Medulla oblongata (tissue), 1 donor: ENCODE measurements around the gene PFDN4.

Experiments
- DNase-seq: peaks from one replicate; pipeline ENCODE4 v3.0.0-alpha.2; 2015; ENCODE audit errors: extremely low spot score

Gene PFDN4

DNA sequence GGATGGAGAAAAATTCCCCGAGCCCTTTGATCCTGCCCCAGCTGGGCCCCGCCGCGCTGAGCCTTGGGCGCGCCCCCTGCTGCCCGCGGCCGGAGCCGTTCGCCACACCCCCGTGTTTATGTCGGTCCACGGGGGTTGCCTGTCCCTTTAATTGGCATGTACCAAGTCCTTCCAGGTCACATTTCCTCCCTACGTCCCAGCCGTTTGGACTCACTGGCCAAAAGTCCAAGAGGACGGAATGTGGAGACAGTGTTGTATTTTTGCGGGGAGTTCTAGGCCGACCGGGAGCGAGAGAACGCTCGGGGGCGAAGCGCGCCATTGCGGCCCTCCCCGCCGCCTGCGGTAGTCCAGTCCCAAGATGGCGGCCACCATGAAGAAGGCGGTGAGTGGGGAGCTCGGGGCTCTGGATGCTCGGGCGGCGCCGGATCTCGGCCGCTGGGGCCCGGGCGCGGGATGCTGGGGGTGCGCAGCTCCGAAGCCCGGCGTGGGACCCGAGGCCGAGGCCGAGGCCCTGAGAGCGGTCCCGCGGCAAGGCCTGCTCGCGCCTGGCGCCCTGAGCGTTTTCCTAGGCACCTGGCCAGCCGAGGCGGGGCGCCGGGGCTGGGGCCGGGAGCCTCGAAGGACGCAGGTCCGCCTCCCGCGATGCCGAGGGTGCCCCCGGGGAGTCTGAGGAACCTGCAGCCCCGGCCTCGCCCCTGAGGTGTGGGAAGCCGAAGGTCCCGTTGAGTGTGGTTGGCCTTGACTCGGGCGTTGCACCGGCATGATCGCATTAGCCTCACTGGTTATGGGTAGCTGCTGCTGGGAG, at the start of gene PFDN4:
PFDN4 (plus strand) TSS at position 345 of the 805 bp plus-strand sequence; CDS start at position 359, 14 bp downstream.
- DNase-seq = peak; percentile 85

GRCh38 chr20:54158226-54158625, 49.7 kb upstream of the PFDN4 start:
- no peak for DNase-seq

GRCh38 chr20:54158856-54159418, 49.0 kb upstream of the PFDN4 start:
- no peak for DNase-seq

DNA sequence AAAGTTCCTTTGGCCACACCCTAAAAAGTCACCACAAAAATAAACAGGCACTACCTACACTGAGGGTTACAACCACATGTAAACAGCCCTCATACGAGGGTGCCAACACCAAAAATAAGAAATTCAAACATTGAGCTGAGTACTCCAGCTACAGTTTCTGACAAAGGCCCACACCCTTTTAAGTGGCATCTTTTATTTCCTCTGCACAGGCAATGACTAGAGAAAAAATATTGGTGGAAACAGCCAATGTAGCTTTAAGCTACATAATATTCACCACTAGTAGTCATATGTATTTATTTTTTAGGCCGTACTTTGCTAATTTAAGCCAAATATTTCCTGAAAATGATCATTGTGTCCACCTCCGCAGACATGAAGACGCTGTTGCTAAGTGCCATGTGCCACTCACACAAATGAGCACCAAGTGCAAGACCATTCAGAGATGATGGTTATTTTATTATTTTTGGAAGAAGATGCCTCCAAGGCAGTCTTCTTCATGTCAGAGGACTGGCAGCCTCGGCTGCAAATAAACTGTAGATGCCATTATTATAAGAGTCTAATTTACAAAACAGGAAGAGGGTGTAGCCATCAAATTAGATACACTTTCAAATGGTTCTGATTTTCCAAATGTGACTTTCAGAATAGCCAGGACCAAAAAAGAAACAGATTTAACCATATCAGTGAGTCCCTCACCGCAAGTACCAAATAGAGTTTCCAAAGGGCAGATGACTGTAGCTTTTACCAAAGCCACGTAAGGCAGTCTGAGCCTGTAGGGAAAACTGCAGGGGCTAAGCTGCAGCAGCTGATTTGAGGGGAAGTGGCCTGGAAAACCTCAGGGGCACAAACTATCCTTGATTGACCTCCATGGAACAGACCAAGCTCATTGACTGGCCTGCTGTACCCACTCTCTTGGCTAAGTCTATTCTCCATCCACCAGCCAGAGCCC, 47.6 kb upstream of the PFDN4 start:
- no peak for DNase-seq

GRCh38 chr20:54161008-54161820, 46.7 kb upstream of the PFDN4 start:
- no peak for DNase-seq

GRCh38 chr20:54161821-54162149, 46.1 kb upstream of the PFDN4 start:
- DNase-seq = no peak

DNA sequence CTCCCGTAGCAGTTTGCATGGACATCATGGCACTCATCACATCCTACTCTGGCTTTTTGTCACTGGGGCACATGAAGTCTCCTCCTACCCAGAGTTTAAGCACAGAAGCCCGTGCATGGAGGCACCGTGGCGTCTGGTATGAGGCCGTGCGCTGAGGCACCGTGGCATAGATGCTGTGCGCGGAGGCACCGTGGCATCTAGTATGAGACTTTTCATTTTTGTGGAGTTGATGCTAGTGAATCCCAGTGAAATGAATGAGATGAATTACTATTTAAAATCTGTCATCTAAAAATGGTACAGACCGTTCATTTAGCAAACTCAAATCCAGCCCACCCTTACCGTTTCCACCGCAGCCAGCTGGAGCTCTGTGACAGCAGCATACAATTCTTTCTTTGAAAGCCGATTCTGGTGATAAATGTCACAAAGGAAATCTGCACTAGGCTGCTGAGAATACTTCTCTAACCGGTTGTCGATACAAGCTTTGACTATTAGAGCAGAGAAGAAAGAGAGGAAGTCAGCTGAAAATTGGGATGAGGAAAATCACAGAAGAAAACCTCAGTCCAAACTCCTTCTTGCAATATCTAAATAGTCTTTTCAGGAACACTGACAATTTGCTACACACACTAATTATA, 45.4 kb upstream of the PFDN4 start:
- DNase-seq = peak; percentile 4

DNA sequence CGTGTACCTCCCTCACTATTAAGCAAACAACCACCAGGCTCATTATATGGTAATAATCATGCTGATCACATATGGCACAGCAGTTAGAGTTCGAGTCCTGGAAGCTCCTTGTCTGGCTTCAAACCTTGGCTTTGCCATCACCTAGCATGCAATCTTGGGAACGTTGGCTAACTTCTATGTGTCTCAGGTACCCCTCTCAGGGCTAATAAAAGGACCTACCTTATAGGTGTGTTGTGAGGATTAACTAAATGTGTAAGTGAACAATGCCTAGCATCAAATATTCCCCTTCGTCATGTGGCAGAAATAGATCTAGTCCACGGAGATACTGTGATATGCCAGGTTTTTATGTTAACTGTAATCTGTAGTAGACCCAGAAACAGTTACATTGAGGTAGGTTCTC, 44.5 kb upstream of the PFDN4 start:
- DNase-seq = no peak

DNA sequence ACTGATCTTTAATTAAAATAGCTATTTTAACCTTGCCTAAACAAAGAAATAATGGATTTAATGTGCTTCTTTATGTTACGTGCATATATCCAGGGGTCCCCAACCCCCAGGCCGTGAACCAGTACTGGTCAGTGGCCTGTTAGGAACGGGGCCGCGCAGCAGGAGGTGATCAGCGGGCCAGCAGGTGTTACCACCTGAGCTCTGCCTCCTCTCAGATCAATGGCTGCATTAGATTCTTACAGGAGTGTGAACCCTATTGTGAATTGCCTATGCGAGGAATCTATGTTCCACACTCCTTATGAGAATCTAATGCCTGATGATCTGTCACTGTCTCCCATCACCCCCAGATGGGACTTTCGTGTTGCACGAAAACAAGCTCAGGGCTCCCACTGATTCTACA, 42.9 kb upstream of the PFDN4 start:
- no peak for DNase-seq

DNA sequence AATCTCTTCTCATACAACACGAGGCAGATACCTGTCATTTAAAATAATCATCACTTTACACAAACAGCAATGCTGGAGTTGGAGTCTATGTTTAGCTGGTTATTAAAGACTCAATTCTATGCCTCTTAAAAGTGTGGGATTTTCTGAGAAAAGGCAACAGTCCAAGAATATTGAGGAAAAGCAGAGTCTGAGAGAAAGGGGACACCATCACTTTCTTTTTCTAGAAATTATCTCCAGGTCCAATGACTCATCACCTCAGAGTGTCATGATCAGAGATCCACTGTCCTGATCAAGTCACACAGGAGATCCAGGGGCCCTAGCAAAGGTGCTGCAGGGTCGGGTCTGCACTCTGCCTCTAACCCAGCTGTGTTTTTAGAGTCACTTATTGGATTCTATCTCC, 42.1 kb upstream of the PFDN4 start:
- no peak for DNase-seq

- no peak for DNase-seq
Observed at GRCh38 chr20:54166987-54167662, 40.8 kb upstream of the PFDN4 start.

DNA sequence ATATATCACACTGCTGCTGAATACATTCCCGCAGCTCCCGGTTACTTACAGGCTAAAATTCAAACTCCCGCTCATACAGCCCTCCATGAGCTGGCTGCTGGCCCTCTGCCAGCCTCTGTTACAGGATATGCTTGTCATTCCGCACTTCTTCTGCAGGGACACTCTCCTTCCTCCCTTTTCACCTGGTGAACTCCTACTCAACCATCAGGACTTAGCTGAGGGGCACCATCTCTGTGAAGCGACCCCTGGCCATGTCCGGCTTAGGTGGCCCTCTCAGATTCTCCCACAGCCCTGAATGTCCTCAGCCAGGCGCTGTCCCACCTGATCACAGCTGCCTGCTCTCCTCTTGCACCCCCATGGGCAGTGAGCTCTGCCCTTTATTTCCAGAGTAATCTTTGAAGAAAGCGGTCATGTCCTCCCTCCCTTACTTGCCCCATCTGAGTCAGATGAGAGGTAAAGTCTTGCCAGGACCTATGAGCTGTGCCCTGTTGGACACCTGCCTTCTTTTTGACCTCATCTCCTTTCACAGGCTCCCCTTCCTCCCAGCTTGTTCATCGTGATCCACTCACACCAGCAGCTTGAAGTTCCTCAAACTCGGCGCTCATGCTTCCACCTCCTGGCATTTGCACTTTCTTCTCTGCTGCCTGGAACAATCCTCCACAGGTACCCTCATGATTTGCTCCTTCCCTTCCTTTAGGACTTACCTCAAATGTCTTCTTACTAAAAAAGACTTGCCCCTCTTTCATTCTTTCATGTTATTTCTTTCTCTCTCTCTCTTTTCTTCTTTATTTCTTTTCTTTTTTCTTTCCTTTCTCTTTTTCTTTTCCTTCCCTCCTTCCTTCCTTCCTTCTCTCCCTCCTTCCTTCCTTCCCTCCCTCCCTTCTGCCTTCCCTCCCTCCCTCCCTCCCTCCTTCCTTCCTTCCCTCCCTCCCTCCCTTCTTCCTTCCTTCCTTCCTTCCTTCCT, 39.7 kb upstream of the PFDN4 start:
- DNase-seq = no peak

DNA sequence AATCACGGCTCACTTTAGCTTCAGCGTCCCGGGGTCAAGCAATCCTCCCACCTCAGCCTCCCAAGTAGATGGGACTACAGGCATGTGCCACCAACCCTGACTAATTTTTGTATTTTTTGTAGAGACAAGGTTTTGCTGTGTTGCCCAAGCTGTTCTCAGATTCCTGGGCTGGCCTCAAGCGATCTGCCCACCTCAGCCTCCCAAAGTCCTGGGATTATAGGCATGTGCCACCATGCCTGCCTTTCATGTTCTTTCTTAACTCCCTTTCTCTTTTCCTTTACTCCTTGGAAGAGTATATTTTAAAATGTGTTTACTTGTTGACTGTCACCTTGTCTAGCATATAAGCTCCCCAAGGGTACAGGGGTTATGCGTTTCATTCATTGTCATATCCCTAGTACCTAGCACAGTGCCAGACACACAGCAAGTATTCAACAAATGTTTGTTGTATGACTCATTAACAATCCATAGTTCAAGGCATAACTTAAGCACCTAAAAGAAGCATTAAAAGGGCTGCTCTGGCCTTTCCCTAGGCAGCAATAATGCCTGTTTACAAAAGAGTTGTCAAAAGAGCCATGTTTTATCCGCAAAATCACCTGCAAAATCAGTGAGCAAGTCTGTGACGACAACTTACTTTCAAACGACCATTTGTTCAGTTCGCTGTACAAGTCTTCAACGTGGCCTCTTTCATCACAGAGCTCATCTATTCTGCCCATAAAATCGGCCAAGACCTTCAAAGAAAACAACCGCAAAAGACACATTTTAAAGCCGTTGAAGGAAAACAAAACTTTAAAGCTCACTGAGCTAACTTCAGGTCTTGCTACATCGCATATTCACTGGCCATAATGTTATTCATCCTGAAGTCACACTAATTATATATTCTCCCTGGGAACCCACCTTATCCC, 38.7 kb upstream of the PFDN4 start:
- DNase-seq = no peak

- DNase-seq = no peak
Observed at GRCh38 chr20:54170026-54170471, 37.8 kb upstream of the PFDN4 start.

GRCh38 chr20:54170963-54171362, 36.9 kb upstream of the PFDN4 start:
- no peak for DNase-seq

GRCh38 chr20:54172532-54172855, 35.4 kb upstream of the PFDN4 start:
- DNase-seq = no peak

DNA sequence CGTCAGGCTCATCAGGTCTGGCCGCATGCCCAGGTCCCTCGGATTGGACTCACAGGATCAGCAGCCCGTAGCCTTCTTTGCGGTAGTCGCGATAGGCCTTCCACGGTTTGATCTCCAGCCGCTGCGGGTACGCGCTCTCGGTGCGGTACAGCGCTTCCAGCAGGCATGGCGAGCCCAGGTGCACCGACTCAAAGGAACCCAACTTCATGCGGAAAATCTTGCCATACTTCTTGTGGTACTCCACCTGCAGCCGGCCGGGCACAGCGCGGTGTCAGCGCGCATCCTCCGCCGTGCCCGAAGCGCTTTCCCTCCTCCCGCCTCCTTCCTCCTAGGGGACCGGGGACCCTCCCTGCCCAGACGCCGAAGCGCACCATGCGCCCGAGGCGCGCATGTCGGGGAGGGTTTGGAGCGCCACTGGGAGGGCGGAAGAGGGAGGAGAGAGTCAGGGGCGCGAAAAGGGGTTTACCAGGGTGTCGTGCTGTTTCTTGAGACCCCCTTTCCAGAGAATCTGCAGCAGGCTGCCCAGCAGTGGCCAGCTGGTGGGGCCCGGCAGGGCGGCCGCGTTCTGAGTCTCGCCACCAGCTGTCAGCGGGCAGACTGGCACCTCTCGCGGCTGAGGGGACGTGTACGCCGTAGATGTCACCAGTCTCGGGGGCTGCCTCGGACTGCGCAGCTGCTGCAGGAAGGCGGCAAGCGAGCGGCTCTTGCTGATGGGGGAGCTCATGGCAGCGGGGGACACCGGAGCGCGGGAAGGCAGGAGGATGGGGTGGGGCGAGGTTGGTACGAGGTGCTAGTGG, 34.8 kb upstream of the PFDN4 start:
- no peak for DNase-seq
